ENCODE data around the gene NOD2. TPM values are rescaled to one million over a fixed set of nuclear protein-coding genes. Genes with fewer than 3 reads are reported as not detected.

NOD2 gene
- total RNA-seq, 1 donor from 2014 or later: not detected

GRCh38 chr16:50652836-50653425 lies 40.5 kb upstream of the NOD2 start:
- no peaks in the 10 kb centered on the region for H4K20me1 ChIP-seq (ENCODE audit: insufficient read depth, low read length)
- DNase-seq (ENCODE audit: low read depth): no peak
- no peak for FAIRE-seq
- H3K36me3 ChIP-seq (ENCODE audit: insufficient read depth, low read length): no peaks in the 10 kb centered on the region
- H3K4me2 ChIP-seq (ENCODE audit: low read length): no peak overlapping the region
- no peak overlapping the region for H3K27ac ChIP-seq (ENCODE audit: low read depth, low read length)
- H3K27me3 Mint-ChIP-seq (ENCODE audit: low read depth, unreplicated experiment): peaks cover 29% of the 10 kb centered on the region
- no peak overlapping the region for H3K4me3 Mint-ChIP-seq (ENCODE audit: unreplicated experiment)
- H3K4me1 Mint-ChIP-seq (ENCODE audit: low read depth, unreplicated experiment): no peaks in the 10 kb centered on the region
- TF ChIP-seq CTCF (IDR thresholded peaks at IDR 0.05; ENCODE audit: insufficient read depth, low read depth, low read length) (no peak), EZH2 (IDR thresholded peaks at IDR 0.05; ENCODE audit: insufficient read depth, low read length) (no peak)
- H2AFZ ChIP-seq (ENCODE audit: low read depth, low read length): no peak overlapping the region
- H3K79me2 ChIP-seq (ENCODE audit: insufficient read depth, low read length): no peaks in the 10 kb centered on the region
- H3K36me3 Mint-ChIP-seq (ENCODE audit: low read depth, unreplicated experiment): peaks cover 2% of the 10 kb centered on the region
- no peaks in the 10 kb centered on the region for H3K4me1 ChIP-seq (ENCODE audit: insufficient read depth, low read length)
- H3K27me3 ChIP-seq (ENCODE audit: insufficient read depth, low read length): no peaks in the 10 kb centered on the region
- no peaks in the 10 kb centered on the region for H3K9me3 ChIP-seq (ENCODE audit: insufficient read depth, low read depth, low read length)
- no peak overlapping the region for H3K9ac ChIP-seq (ENCODE audit: low read length)
- no peak overlapping the region for H3K27ac Mint-ChIP-seq (ENCODE audit: unreplicated experiment)
- H3K4me3 ChIP-seq (ENCODE audit: insufficient read depth, low read depth, low read length): no peak overlapping the region
- peaks cover 6% of the 10 kb centered on the region for H3K9me3 Mint-ChIP-seq (ENCODE audit: unreplicated experiment)

- TF ChIP-seq CTCF (IDR thresholded peaks at IDR 0.05; ENCODE audit: insufficient read depth, low read depth, low read length): no peak
- no peak for TF ChIP-seq EZH2 (IDR thresholded peaks at IDR 0.05; ENCODE audit: insufficient read depth, low read length)
- Histone ChIP-seq H3K27ac (ENCODE audit: low read depth, low read length) (no peak overlapping the region), H2AFZ (ENCODE audit: low read depth, low read length) (no peak overlapping the region), H3K4me3 (ENCODE audit: insufficient read depth, low read depth, low read length) (no peak overlapping the region), H3K4me2 (ENCODE audit: low read length) (no peak overlapping the region), H3K4me1 (ENCODE audit: insufficient read depth, low read length) (no peaks in the 10 kb centered on the region), H3K36me3 (ENCODE audit: insufficient read depth, low read length) (no peaks in the 10 kb centered on the region), H3K79me2 (ENCODE audit: insufficient read depth, low read length) (no peaks in the 10 kb centered on the region), H3K27me3 (ENCODE audit: insufficient read depth, low read length) (no peaks in the 10 kb centered on the region), H4K20me1 (ENCODE audit: insufficient read depth, low read length) (no peaks in the 10 kb centered on the region), H3K9ac (ENCODE audit: low read length) (no peak overlapping the region), H3K9me3 (ENCODE audit: insufficient read depth, low read depth, low read length) (no peaks in the 10 kb centered on the region)
- H3K9me3 Mint-ChIP-seq (ENCODE audit: unreplicated experiment): no peaks in the 10 kb centered on the region
- H3K27ac Mint-ChIP-seq (ENCODE audit: unreplicated experiment): no peak overlapping the region
- H3K4me1 Mint-ChIP-seq (ENCODE audit: low read depth, unreplicated experiment): no peaks in the 10 kb centered on the region
- H3K36me3 Mint-ChIP-seq (ENCODE audit: low read depth, unreplicated experiment): peaks cover 2% of the 10 kb centered on the region
- no peak overlapping the region for H3K4me3 Mint-ChIP-seq (ENCODE audit: unreplicated experiment)
- DNase-seq (ENCODE audit: low read depth) (no peak), FAIRE-seq (no peak)
- H3K27me3 Mint-ChIP-seq (ENCODE audit: low read depth, unreplicated experiment): peaks cover 26% of the 10 kb centered on the region
Observed at GRCh38 chr16:50653633-50654519, 39.5 kb upstream of the NOD2 start.

Data from astrocyte (in vitro differentiated cells and primary cell).